Measurements from ENCODE around the gene CNPY3.

- TF ChIP-seq CTCF (IDR thresholded peaks at IDR 0.05) (no peak), POLR2A (IDR thresholded peaks at IDR 0.05) (no peak)
Observed at GRCh38 chr6:42962502-42963178, 33.4 kb downstream of the CNPY3 start.

Measured in uterus (tissue), 2 donors.